ENCODE results near the gene CDH16. TPM values are rescaled to one million over a fixed set of nuclear protein-coding genes. Genes with fewer than 3 reads are reported as not detected.

Gene CDH16
- total RNA-seq, 1 experiment from 2014 or later: not detected

GRCh38 chr16:66944054-66944441 is 25.4 kb upstream of the CDH16 start:
- intact Hi-C loops (cut with micrococcal nuclease): no loop called here
- no peak overlapping the region for H3K4me3 Mint-ChIP-seq (ENCODE audit: unreplicated experiment)
- POLR2A ChIA-PET: interaction anchor here (0.6 to 1.2 kb wide), 5 partner anchors 8 to 716 kb away, joined by 3 to 5 read pairs (median 3); partner anchors contain the start of genes ACD and CIAO2B
- H3K4me1 Mint-ChIP-seq (ENCODE audit: insufficient read depth, unreplicated experiment): peaks cover 11% of the 10 kb centered on the region
- BruUV-seq (replicated peaks): no TSS peak
- no peaks in the 10 kb centered on the region for H3K27me3 Mint-ChIP-seq (ENCODE audit: insufficient read depth, unreplicated experiment)
- no peak for DNase-seq (ENCODE audit: unreplicated experiment)
- TF ChIP-seq CTCF (IDR thresholded peaks at IDR 0.05; ENCODE audit: unreplicated experiment): no peak
- no peak overlapping the region for H3K27ac Mint-ChIP-seq (ENCODE audit: low read depth, unreplicated experiment)
- CTCF ChIA-PET: interaction anchor here (0.6 to 7.0 kb wide), 8 partner anchors 16 to 1352 kb away, joined by 3 to 66 read pairs (median 4); partner anchors contain the start of gene ELMO3
- H3K9me3 Mint-ChIP-seq (ENCODE audit: unreplicated experiment): no peaks in the 10 kb centered on the region
- peaks cover 34% of the 10 kb centered on the region for H3K36me3 Mint-ChIP-seq (ENCODE audit: insufficient read depth, unreplicated experiment)

- CTCF ChIA-PET: interaction anchor here (0.6 to 7.0 kb wide), 5 partner anchors 15 to 520 kb away, joined by 3 to 66 read pairs (median 5); partner anchors contain the start of gene ELMO3
Measured at GRCh38 chr16:66943426-66944053, 24.9 kb upstream of the CDH16 start.

GRCh38 chr16:66942981-66943380 is 24.3 kb upstream of the CDH16 start:
- intact Hi-C loops (cut with micrococcal nuclease): no loop called here
- no peaks in the 10 kb centered on the region for H3K27me3 Mint-ChIP-seq (ENCODE audit: insufficient read depth, unreplicated experiment)
- no peak overlapping the region for H3K4me3 Mint-ChIP-seq (ENCODE audit: unreplicated experiment)
- no TSS peak for BruUV-seq (replicated peaks)
- no peak for DNase-seq (ENCODE audit: unreplicated experiment)
- peaks cover 37% of the 10 kb centered on the region for H3K36me3 Mint-ChIP-seq (ENCODE audit: insufficient read depth, unreplicated experiment)
- ChIA-PET POLR2A (interaction anchor here (0.6 to 0.9 kb wide), 2 partner anchors 48 to 236 kb away, joined by 3 read pairs; no protein-coding TSS in a partner anchor), CTCF (interaction anchor here (1.9 to 7.0 kb wide), 2 partner anchors 10 to 48 kb away, joined by 4 to 66 read pairs; no protein-coding TSS in a partner anchor)
- H3K27ac Mint-ChIP-seq (ENCODE audit: low read depth, unreplicated experiment): no peak overlapping the region
- H3K4me1 Mint-ChIP-seq (ENCODE audit: insufficient read depth, unreplicated experiment): peaks cover 5% of the 10 kb centered on the region
- TF ChIP-seq CTCF (IDR thresholded peaks at IDR 0.05; ENCODE audit: unreplicated experiment): no peak
- H3K9me3 Mint-ChIP-seq (ENCODE audit: unreplicated experiment): no peaks in the 10 kb centered on the region

More at GRCh38 chr16:66943426-66944053, 24.9 kb upstream of the CDH16 start:
- Mint-ChIP-seq H3K36me3 (ENCODE audit: insufficient read depth, unreplicated experiment) (peaks cover 37% of the 10 kb centered on the region), H3K27me3 (ENCODE audit: insufficient read depth, unreplicated experiment) (no peaks in the 10 kb centered on the region), H3K27ac (ENCODE audit: low read depth, unreplicated experiment) (no peak overlapping the region), H3K4me1 (ENCODE audit: insufficient read depth, unreplicated experiment) (peaks cover 10% of the 10 kb centered on the region), H3K4me3 (ENCODE audit: unreplicated experiment) (no peak overlapping the region), H3K9me3 (ENCODE audit: unreplicated experiment) (no peaks in the 10 kb centered on the region)
- POLR2A ChIA-PET: interaction anchor here (0.6 to 1.2 kb wide), 5 partner anchors 8 to 716 kb away, joined by 3 to 4 read pairs (median 3); partner anchors contain the start of genes ACD and CIAO2B
- no peak for DNase-seq (ENCODE audit: unreplicated experiment)
- no TSS peak for BruUV-seq (replicated peaks)
- intact Hi-C loops (cut with micrococcal nuclease): no loop called here
- TF ChIP-seq CTCF (IDR thresholded peaks at IDR 0.05; ENCODE audit: unreplicated experiment): no peak

- ChIA-PET CTCF (interaction anchor here (3.2 kb wide), 1 partner anchor 45 kb away, joined by 15 read pairs; no protein-coding TSS in a partner anchor), POLR2A (interaction anchor here (0.9 to 1.4 kb wide), 2 partner anchors 9 to 10 kb away, joined by 3 to 4 read pairs; no protein-coding TSS in a partner anchor)
- DNase-seq (ENCODE audit: unreplicated experiment): no peak
- no peak for TF ChIP-seq CTCF (IDR thresholded peaks at IDR 0.05; ENCODE audit: unreplicated experiment)
- intact Hi-C loops (cut with micrococcal nuclease): no loop called here
- H3K27ac Mint-ChIP-seq (ENCODE audit: low read depth, unreplicated experiment): no peak overlapping the region
- BruUV-seq (replicated peaks): no TSS peak
- H3K27me3 Mint-ChIP-seq (ENCODE audit: insufficient read depth, unreplicated experiment): no peaks in the 10 kb centered on the region
- no peak overlapping the region for H3K4me3 Mint-ChIP-seq (ENCODE audit: unreplicated experiment)
- peaks cover 11% of the 10 kb centered on the region for H3K4me1 Mint-ChIP-seq (ENCODE audit: insufficient read depth, unreplicated experiment)
- peaks cover 50% of the 10 kb centered on the region for H3K36me3 Mint-ChIP-seq (ENCODE audit: insufficient read depth, unreplicated experiment)
- no peaks in the 10 kb centered on the region for H3K9me3 Mint-ChIP-seq (ENCODE audit: unreplicated experiment)
Measured at GRCh38 chr16:66940236-66940635, 21.6 kb upstream of the CDH16 start.

Measured in MCF 10A (cell line).